ENCODE data around the gene MEIS1.

The MEIS1 gene

DNA sequence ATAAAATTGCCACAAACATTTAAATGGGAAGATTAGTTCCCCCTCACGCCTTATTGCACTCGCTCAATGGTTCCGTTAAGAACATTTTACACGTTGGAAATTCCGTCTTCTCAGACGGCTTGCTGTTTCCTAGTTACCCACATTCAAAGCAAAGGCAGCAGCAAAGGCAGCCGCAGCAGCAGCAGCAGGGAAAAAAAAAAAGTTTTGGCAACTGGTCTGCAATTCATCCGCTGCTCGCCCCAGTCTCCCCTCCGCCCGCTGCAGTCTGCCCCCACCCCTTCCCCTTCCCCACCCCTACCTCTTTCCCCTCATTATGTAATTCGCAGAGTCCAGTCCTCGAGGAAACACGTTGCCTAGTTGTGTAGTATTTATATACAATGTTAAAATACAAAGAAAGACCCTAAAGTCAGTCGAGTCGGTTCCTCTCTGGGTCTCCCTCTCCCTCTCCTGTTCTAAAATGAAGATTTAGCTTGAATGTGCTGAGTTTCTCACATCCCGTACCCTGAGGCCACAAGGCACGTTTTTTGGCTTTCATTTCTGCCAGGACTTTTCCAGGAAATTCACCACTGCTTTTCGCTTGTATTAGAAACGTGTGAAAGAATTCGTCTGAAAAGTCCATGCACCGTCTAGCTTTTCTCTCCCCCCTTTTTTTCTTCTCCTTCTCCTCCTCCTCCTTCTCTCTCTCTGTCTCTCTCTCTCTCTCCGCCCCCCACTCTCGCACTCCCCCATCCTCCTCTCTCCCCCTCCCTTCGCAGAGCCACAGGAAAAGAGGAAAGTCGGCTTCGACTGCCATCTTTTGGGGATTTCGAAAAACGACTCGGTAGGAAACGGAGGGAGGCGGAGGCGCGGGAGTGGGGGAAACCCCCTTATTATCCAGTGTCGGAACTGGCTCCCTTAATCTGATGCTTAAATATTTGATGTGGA, 140.0 kb downstream of the MEIS1 start (continued):
- TF ChIP-seq CTCF (tag by site-specific recombination; IDR thresholded peaks at IDR 0.05) (peak; percentile 92), PRDM6 (tag by site-specific recombination; IDR thresholded peaks at IDR 0.05) (peak; percentile 66; the same call in 1 of the 2 replicates), ZNF157 (tag by site-specific recombination; IDR thresholded peaks at IDR 0.05) (no peak), ZFP69B (tag by site-specific recombination; IDR thresholded peaks at IDR 0.05) (peak; percentile 62; the same call in 1 of the 2 replicates), ZFP37 (tag by site-specific recombination; IDR thresholded peaks at IDR 0.05) (peak; percentile 56; the same call in 1 of the 2 replicates), KLF16 (tag by site-specific recombination; IDR thresholded peaks at IDR 0.05) (peak; percentile 93), ZNF555 (tag by site-specific recombination; conservative IDR thresholded peaks at IDR 0.05) (no peak), ZNF624 (tag by site-specific recombination; IDR thresholded peaks at IDR 0.05) (no peak), ZBTB7A (tag by site-specific recombination; IDR thresholded peaks at IDR 0.05; ENCODE audit: low read depth) (0 out of 2 replicates have a peak, but pooled peaks have one; percentile 20), ZBTB11 (tag by site-specific recombination; conservative IDR thresholded peaks at IDR 0.05; ENCODE audit: low read depth) (0 out of 2 replicates have a peak, but pooled peaks have one; percentile 29), ZNF501 (tag by site-specific recombination; IDR thresholded peaks at IDR 0.05) (peak; percentile 55; the same call in 1 of the 2 replicates), ZNF341 (tag by site-specific recombination; IDR thresholded peaks at IDR 0.05; ENCODE audit: low read depth) (peak; percentile 22), ZNF335 (tag by site-specific recombination; conservative IDR thresholded peaks at IDR 0.05) (peak; percentile 95), ZNF629 (tag by site-specific recombination; IDR thresholded peaks at IDR 0.05) (peak; percentile 46), ZFHX2 (tag by site-specific recombination; conservative IDR thresholded peaks at IDR 0.05) (peak; percentile 63), ZNF596 (tag by site-specific recombination; IDR thresholded peaks at IDR 0.05) (peak; percentile 96), ZNF639 (tag by site-specific recombination; IDR thresholded peaks at IDR 0.05) (peak; percentile 76), PRDM4 (tag by site-specific recombination; IDR thresholded peaks at IDR 0.05) (0 out of 2 replicates have a peak, but pooled peaks have one; percentile 20), ZNF366 (tag by site-specific recombination; conservative IDR thresholded peaks at IDR 0.05) (peak; percentile 99), SP3 (tag by site-specific recombination; IDR thresholded peaks at IDR 0.05) (peak; percentile 64), OSR2 (tag by site-specific recombination; IDR thresholded peaks at IDR 0.05) (0 out of 2 replicates have a peak, but pooled peaks have one; percentile 7), ZNF16 (tag by site-specific recombination; IDR thresholded peaks at IDR 0.05; ENCODE audit: low read depth) (no peak), ZBTB26 (tag by site-specific recombination; optimal IDR thresholded peaks at IDR 0.05) (peak; percentile 26)
- TF ChIP-seq, protein P1, sequence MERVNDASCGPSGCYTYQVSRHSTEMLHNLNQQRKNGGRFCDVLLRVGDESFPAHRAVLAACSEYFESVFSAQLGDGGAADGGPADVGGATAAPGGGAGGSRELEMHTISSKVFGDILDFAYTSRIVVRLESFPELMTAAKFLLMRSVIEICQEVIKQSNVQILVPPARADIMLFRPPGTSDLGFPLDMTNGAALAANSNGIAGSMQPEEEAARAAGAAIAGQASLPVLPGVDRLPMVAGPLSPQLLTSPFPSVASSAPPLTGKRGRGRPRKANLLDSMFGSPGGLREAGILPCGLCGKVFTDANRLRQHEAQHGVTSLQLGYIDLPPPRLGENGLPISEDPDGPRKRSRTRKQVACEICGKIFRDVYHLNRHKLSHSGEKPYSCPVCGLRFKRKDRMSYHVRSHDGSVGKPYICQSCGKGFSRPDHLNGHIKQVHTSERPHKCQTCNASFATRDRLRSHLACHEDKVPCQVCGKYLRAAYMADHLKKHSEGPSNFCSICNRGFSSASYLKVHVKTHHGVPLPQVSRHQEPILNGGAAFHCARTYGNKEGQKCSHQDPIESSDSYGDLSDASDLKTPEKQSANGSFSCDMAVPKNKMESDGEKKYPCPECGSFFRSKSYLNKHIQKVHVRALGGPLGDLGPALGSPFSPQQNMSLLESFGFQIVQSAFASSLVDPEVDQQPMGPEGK (tag by site-specific recombination; IDR thresholded peaks at IDR 0.05): peak; percentile 97

Measured in HEK293 (cell line).